ENCODE data around the gene TRDN.

- no peak for TF ChIP-seq CTCF (IDR thresholded peaks at IDR 0.05)
- TF ChIP-seq POLR2A (IDR thresholded peaks at IDR 0.05): no peak
Measured at GRCh38 chr6:123658848-123659247, 22.1 kb upstream of the TRDN start.

Data from esophagus squamous epithelium (tissue), 4 donors.